HepG2 (cell line): Measurements from ENCODE around the gene FGFR3. TPM values are rescaled to one million over a fixed set of nuclear protein-coding genes. Genes with fewer than 3 reads are reported as not detected.

ENCODE experiments used
- DDIT3 ChIP-seq: sonication (generic); formaldehyde crosslinking; IDR thresholded peaks from 2 replicates; pipeline ENCODE4 v1.4.0; 2020; ENCODE audit warnings: mild to moderate bottlenecking, missing genetic modification reagents
- HIC2 ChIP-seq: sonication (generic); formaldehyde crosslinking; IDR thresholded peaks from 2 replicates; pipeline ENCODE4 v1.9.0; 2022; ENCODE audit warnings: low read depth, missing genetic modification reagents
- MAZ ChIP-seq, 2 experiments: sonication (generic) in 1 of 2; formaldehyde crosslinking in 1 of 2; IDR thresholded peaks; 2 replicates each; pipeline versions ENCODE4 v1.5.0 to v1.6.1; 2012 to 2020; ENCODE audit warnings: low read depth in 2 of 2, mild to moderate bottlenecking in 2 of 2, borderline replicate concordance in 1 of 2, improper control_type of control experiment in 1 of 2, low read length in 1 of 2, missing genetic modification reagents in 1 of 2, moderate library complexity in 1 of 2
- PRDM15 ChIP-seq: sonication (generic); formaldehyde crosslinking; IDR thresholded peaks from 2 replicates; pipeline ENCODE4 v1.4.0; 2020; ENCODE audit warnings: missing genetic modification reagents
- REPIN1 ChIP-seq: sonication (generic); formaldehyde crosslinking; IDR thresholded peaks from 2 replicates; pipeline ENCODE4 v1.8.0; 2022; ENCODE audit warnings: missing genetic modification reagents, low read depth, mild to moderate bottlenecking, borderline replicate concordance
- SMAD1 ChIP-seq: sonication (generic); formaldehyde crosslinking; IDR thresholded peaks from 2 replicates; pipeline ENCODE4 v1.4.0; 2020; ENCODE audit warnings: missing genetic modification reagents, low read depth, mild to moderate bottlenecking, borderline replicate concordance
- ZBTB37 ChIP-seq: sonication (generic); formaldehyde crosslinking; IDR thresholded peaks from 2 replicates; pipeline ENCODE4 v1.4.0; 2020; ENCODE audit warnings: mild to moderate bottlenecking, missing genetic modification reagents
- ZC3H13 ChIP-seq: sonication (generic); formaldehyde crosslinking; IDR thresholded peaks from 2 replicates; pipeline ENCODE4 v1.8.1; 2023; ENCODE audit warnings: mild to moderate bottlenecking, missing genetic modification reagents, moderate library complexity
- ZC3H4 ChIP-seq: sonication (generic); formaldehyde crosslinking; IDR thresholded peaks from 2 replicates; pipeline ENCODE4 v1.4.0; 2020; ENCODE audit warnings: missing genetic modification reagents, borderline replicate concordance
- ZFP37 ChIP-seq: sonication (generic); formaldehyde crosslinking; IDR thresholded peaks from 2 replicates; pipeline ENCODE4 v1.4.0; 2020; ENCODE audit warnings: missing genetic modification reagents, borderline replicate concordance
- ZNF17 ChIP-seq: sonication (generic); formaldehyde crosslinking; IDR thresholded peaks from 2 replicates; pipeline ENCODE4 v1.5.0; 2020; ENCODE audit warnings: mild to moderate bottlenecking, missing genetic modification reagents
- ZNF180 ChIP-seq: sonication (generic); formaldehyde crosslinking; IDR thresholded peaks from 2 replicates; pipeline ENCODE4 v1.4.0; 2020; ENCODE audit warnings: low read depth, missing genetic modification reagents, borderline replicate concordance
- ZNF24 ChIP-seq: fragments of 450-650 bp; IDR thresholded peaks from 2 replicates; pipeline ENCODE4 v1.6.1; 2017; ENCODE audit warnings: antibody characterized with exemption, mild to moderate bottlenecking
- ZNF367 ChIP-seq: sonication (generic); formaldehyde crosslinking; IDR thresholded peaks from 2 replicates; pipeline ENCODE4 v1.4.0; 2020; ENCODE audit warnings: missing genetic modification reagents, borderline replicate concordance
- ZNF460 ChIP-seq: sonication (generic); formaldehyde crosslinking; IDR thresholded peaks from 2 replicates; pipeline ENCODE4 v1.5.1; 2020; ENCODE audit warnings: missing genetic modification reagents, mild to moderate bottlenecking, borderline replicate concordance
- ZNF550 ChIP-seq: sonication (generic); formaldehyde crosslinking; IDR thresholded peaks from 2 replicates; pipeline ENCODE4 v1.4.0; 2020; ENCODE audit warnings: mild to moderate bottlenecking, missing genetic modification reagents, borderline replicate concordance
- ZNF597 ChIP-seq: sonication (generic); formaldehyde crosslinking; IDR thresholded peaks from 2 replicates; pipeline ENCODE4 v1.5.0; 2020; ENCODE audit warnings: missing genetic modification reagents
- ZNF616 ChIP-seq: sonication (generic); formaldehyde crosslinking; IDR thresholded peaks from 2 replicates; pipeline ENCODE4 v1.5.0; 2020; ENCODE audit warnings: low read depth, mild to moderate bottlenecking, missing genetic modification reagents
- ZNF674 ChIP-seq: sonication (generic); formaldehyde crosslinking; IDR thresholded peaks from 2 replicates; pipeline ENCODE4 v1.5.0; 2020; ENCODE audit warnings: low read depth, mild to moderate bottlenecking, missing genetic modification reagents
- ZNF7 ChIP-seq: IDR thresholded peaks from 2 replicates; pipeline ENCODE4 v1.6.1; 2016; ENCODE audit warnings: missing biosample characterization, missing genetic modification reagents
- ZNF720 ChIP-seq: sonication (generic); formaldehyde crosslinking; IDR thresholded peaks from 2 replicates; pipeline ENCODE4 v1.4.0; 2020; ENCODE audit warnings: missing genetic modification reagents
- polyA plus RNA-seq, 8 experiments: library from polyadenylated mRNA; depleted of rRNA in 3 of 8; stranded (reverse) in 7 of 8; unstranded in 1 of 8; fragments of >200 nt; fragmentation: Illumina TruSeq in 4 of 8; extraction: Trizol in 4 of 8; gene quantifications; 2 replicates each; pipeline versions ENCODE4 v1.2.1 to v1.2.3, GENCODE V29; 2011 to 2016; ENCODE audit warnings: low read depth in 4 of 8, missing spikeins in 1 of 8, mixed read lengths in 1 of 8; ENCODE audit not compliant: insufficient read depth in 1 of 8
- total RNA-seq, 5 experiments: library from RNA; depleted of rRNA; stranded (reverse); fragments of >200 nt; fragmentation: Illumina TruSeq; extraction: Trizol; gene quantifications; 2 replicates each; pipeline ENCODE4 v1.2.3, GENCODE V29; 2016; ENCODE audit warnings: low read depth in 1 of 5

The FGFR3 gene
- total and polyA plus RNA-seq, 2 of the 13 experiments (the other 11 are each of a cell fraction or from before 2014, with no cell fraction given): 103 to 109 TPM

GRCh38 chr4:1768367-1769034, 24.6 kb upstream of the FGFR3 start (continued):
- TF ChIP-seq ZNF597 (no peak), ZNF7 (CRISPR knock-in tag) (no peak), ZNF17 (CRISPR knock-in tag) (no peak), ZNF550 (CRISPR knock-in tag) (no peak), ZNF674 (CRISPR knock-in tag) (no peak), PRDM15 (CRISPR knock-in tag) (no peak), SMAD1 (CRISPR knock-in tag) (no peak), ZNF367 (CRISPR knock-in tag) (no peak), ZBTB37 (peak; percentile 79; the same call in 1 of the 2 replicates), REPIN1 (CRISPR knock-in tag) (peak; percentile 42; the same call in 1 of the 2 replicates), ZNF24 (no peak), MAZ (IDR thresholded peaks at IDR 0.05; ENCODE audit: borderline replicate concordance, low read depth, low read length) (no peak), MAZ (CRISPR knock-in tag; IDR thresholded peaks at IDR 0.05; ENCODE audit: low read depth) (peak; percentile 46; the same call in 1 of the 2 replicates), ZNF720 (CRISPR knock-in tag) (no peak), ZC3H13 (CRISPR knock-in tag) (no peak), ZNF460 (CRISPR knock-in tag) (no peak), ZFP37 (CRISPR knock-in tag) (no peak), ZC3H4 (no peak), DDIT3 (CRISPR knock-in tag) (no peak), ZNF180 (CRISPR knock-in tag) (no peak), ZNF616 (CRISPR knock-in tag) (no peak; the same call in 1 of the 2 replicates), HIC2 (CRISPR knock-in tag) (peak; percentile 93)
